Colonic mucosa (tissue), 4 donors: ENCODE measurements around the gene BAZ1A. TPM values are rescaled to one million over a fixed set of nuclear protein-coding genes. Genes with fewer than 3 reads are reported as not detected.

Experiments
- DNase-seq: peaks from one replicate; pipeline ENCODE4 v3.0.0-alpha.2; 2020
- H3K27ac ChIP-seq: fragments of 200-600 bp; one replicate; pipeline ENCODE4 v1.8.0; 2021
- H3K27me3 ChIP-seq: fragments of 200-600 bp; one replicate; pipeline ENCODE4 v1.8.0; 2021
- H3K36me3 ChIP-seq: fragments of 200-600 bp; one replicate; pipeline ENCODE4 v1.8.0; 2021
- H3K4me1 ChIP-seq: fragments of 200-600 bp; one replicate; pipeline ENCODE4 v1.8.0; 2021; ENCODE audit warnings: mild to moderate bottlenecking
- H3K4me3 ChIP-seq: fragments of 200-600 bp; one replicate; pipeline ENCODE4 v1.8.0; 2021
- H3K9ac ChIP-seq, 2 donors: one replicate each; pipeline ENCODE4 v1.7.0; 2013; ENCODE audit warnings: control low read depth in 2 of 2, low read depth in 2 of 2, low read length in 2 of 2
- H3K9me3 ChIP-seq: fragments of 200-600 bp; one replicate; pipeline ENCODE4 v1.8.0; 2021
- intact Hi-C: fragments of 100-400 bp; cut with DNase I; formaldehyde crosslinking; loops from one replicate; pipeline ENCODE4 v1.14.1; 2022
- total RNA-seq, 2 donors: library from RNA; stranded (reverse); fragmentation: NEBNext Ultra II Directional in 1 of 2; extraction: Animal tissue kit (Norgen Biotek cat#: 25700) in 1 of 2; gene quantifications; one replicate each; pipeline ENCODE4 v1.2.1, GENCODE V29; 2021
- TF ChIP-seq, protein P1 (sequence below): fragments of 200-600 bp; IDR thresholded peaks from one replicate; pipeline ENCODE4 v1.8.0; 2022; ENCODE audit warnings: antibody characterized with exemption, mild to moderate bottlenecking
- donor health status: healthy.
- donor health status: DM: no; HTN: no; CAD: no.
- donor health status: DM: no; HTN: no; CAD: no.

Gene BAZ1A
- total RNA-seq, 2 donors from 2014 or later = 24.9 to 30.6 TPM

DNA sequence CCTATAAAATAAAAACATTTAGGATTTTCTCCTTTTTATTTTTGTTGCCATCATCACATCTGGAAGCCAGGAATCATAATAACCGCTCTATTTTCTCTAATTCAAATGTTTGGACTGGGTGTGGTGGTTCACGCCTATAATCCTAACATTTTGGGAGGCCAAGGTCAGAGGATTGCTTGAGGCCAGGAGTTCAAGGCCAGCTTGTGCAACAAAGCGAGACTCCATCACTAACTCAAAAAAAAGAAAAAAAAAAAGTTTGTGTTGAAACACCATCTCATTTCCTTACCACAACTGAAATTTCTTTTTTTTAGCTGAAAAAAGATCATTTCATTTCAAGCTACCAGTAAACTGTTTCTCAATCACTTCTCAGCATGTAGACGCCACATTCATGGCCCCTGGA lies 8.8 kb upstream of the BAZ1A start:
- H3K36me3 ChIP-seq = no peaks in the 10 kb centered on the region
- H3K9ac ChIP-seq = no peak overlapping the region
- TF ChIP-seq, protein P1, sequence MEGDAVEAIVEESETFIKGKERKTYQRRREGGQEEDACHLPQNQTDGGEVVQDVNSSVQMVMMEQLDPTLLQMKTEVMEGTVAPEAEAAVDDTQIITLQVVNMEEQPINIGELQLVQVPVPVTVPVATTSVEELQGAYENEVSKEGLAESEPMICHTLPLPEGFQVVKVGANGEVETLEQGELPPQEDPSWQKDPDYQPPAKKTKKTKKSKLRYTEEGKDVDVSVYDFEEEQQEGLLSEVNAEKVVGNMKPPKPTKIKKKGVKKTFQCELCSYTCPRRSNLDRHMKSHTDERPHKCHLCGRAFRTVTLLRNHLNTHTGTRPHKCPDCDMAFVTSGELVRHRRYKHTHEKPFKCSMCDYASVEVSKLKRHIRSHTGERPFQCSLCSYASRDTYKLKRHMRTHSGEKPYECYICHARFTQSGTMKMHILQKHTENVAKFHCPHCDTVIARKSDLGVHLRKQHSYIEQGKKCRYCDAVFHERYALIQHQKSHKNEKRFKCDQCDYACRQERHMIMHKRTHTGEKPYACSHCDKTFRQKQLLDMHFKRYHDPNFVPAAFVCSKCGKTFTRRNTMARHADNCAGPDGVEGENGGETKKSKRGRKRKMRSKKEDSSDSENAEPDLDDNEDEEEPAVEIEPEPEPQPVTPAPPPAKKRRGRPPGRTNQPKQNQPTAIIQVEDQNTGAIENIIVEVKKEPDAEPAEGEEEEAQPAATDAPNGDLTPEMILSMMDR = no peak
- no peaks in the 10 kb centered on the region for H3K27me3 ChIP-seq
- DNase-seq = no peak
- no peaks in the 10 kb centered on the region for H3K4me1 ChIP-seq
- no peak overlapping the region for H3K4me3 ChIP-seq
- no peaks in the 10 kb centered on the region for H3K9me3 ChIP-seq
- no peak overlapping the region for H3K27ac ChIP-seq
- intact Hi-C loops = no loop called here

DNA sequence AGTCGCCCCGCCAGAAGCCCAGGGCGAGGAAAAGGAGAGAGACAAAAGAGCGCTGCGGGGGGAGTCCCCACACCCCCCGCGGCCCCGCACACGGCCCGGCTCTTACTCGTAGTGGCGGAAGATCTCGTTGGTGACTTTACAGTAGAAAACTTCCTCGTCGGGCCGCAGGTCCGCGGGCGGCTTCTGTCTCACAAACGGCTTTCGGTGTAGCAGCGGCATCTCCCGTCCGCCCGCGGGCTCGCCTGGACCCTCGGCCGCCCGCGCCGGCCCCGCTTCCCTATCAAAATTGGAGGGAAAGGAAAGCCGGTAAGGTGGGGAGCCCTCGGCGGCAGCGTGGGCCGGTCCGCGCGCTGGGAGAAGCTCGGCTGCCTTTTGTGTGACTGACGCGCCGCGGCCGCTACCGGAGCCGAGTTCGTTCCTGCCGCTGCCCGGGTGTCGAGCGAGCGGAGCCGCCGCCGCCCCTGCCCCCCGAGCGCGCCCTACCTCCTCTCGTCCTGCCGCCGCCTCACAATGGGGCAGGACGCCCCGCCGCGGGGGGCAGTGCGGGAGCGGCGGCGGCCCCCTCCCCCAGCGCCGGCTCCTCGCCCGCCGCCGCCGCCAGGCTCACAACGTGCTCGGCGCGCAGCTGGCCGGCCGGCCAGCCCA lies 652 bp downstream of the BAZ1A start:
- H3K4me3 ChIP-seq = peak overlapping the region; percentile 79
- peak; percentile 61 for DNase-seq
- H3K27ac ChIP-seq = peak overlapping the region; percentile 99
- peak overlapping the region; percentile 75 to 96 for H3K9ac ChIP-seq
- no peaks in the 10 kb centered on the region for H3K36me3 ChIP-seq
- no peaks in the 10 kb centered on the region for H3K27me3 ChIP-seq
- H3K9me3 ChIP-seq = no peaks in the 10 kb centered on the region
- H3K4me1 ChIP-seq = no peaks in the 10 kb centered on the region
- TF ChIP-seq, protein P1 = no peak
- intact Hi-C loops = no loop called here

DNA sequence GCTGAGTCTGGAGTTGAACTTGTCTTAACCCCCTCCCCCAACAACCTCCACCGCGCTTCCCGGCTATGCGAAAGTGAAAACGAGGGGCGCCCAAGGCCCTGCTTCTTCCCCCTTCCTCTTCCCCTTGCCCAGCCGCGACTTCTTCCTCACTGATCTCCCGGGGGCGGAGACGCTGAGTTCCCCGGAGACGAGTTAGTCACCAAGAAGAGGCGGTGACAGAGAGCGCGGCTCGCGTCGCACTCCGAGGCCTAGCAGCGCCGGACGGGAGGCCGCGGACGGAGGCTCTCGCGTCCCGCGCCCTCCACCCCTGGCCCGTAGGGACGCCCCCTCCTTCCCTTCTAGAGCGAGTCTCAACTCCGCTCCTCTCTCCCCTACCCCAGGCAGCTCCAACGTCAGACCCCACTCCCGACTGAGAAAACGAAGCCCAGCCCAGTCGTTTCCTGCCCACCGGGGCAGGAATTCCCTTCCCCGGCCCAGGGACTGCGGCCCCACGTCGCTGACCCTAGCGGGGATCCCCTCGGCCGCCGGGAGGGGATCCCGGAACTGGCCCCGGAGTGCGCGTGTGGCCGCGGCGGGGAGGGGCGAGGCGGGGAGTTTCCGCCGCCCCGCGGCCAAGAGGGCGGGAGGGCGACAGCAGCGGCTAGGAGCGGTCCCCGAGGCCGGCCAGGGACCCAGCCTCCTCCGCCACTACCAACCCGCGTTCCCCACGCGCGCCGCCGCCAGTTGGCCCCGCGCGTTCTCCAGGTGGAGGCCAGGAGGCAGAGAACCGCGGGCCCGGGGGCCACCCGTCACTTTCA lies 1.4 kb downstream of the BAZ1A start:
- H3K9ac ChIP-seq = peak overlapping the region; percentile 72 to 96
- H3K4me1 ChIP-seq = no peaks in the 10 kb centered on the region
- TF ChIP-seq, protein P1 = no peak
- no peaks in the 10 kb centered on the region for H3K27me3 ChIP-seq
- no peaks in the 10 kb centered on the region for H3K9me3 ChIP-seq
- DNase-seq = peak; percentile 84
- peak overlapping the region; percentile 79 for H3K4me3 ChIP-seq
- peak overlapping the region; percentile 99 for H3K27ac ChIP-seq
- H3K36me3 ChIP-seq = no peaks in the 10 kb centered on the region
- intact Hi-C loops = loop anchor here (2.0 kb wide), 1 partner anchor 109 kb away; the partner anchor contains the start of gene SRP54

DNA sequence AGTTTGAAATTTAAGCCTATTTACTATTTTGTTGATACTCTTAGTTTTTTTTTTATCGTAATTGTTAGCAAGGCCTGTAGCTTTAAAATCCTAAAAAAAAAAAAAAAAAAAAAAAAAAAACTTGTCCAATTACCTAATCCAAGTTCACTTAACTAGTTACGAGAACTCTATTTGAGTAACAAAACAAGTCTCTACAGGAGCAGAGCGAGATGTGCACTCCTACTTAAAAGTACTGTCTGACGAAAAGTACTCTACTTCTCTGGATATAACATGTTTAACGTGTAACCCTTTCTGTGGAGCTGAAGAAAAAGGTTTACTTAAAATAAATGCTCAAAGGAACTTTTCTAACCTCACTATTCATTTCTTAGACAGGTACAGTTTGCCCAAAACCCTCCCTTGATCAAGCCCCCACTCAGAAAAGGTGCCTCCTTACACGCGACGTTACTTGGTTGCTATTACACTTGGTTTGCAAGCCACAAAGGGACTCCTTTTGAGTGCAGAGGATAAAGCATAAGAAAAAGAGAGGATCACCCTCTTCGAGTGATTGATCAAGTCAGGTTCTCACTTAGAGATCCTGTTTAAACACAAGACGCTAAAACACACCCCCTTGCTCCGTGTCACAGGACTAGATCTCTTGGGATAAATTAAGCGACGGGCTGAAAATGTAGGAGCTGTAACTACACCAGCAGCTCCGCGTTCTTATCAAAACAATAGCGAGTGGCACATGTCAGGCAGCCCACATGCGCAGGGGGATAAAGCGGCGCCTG lies 2.2 kb downstream of the BAZ1A start:
- TF ChIP-seq, protein P1 = no peak
- no peaks in the 10 kb centered on the region for H3K4me1 ChIP-seq
- intact Hi-C loops = loop anchor here (2.0 kb wide), 1 partner anchor 110 kb away; the partner anchor contains the start of gene SRP54
- peak overlapping the region; percentile 79 for H3K4me3 ChIP-seq
- H3K36me3 ChIP-seq = no peaks in the 10 kb centered on the region
- no peaks in the 10 kb centered on the region for H3K9me3 ChIP-seq
- H3K27ac ChIP-seq = peak overlapping the region; percentile 99
- DNase-seq = peak; percentile 27
- peak overlapping the region; percentile 72 to 96 for H3K9ac ChIP-seq
- no peaks in the 10 kb centered on the region for H3K27me3 ChIP-seq

DNA sequence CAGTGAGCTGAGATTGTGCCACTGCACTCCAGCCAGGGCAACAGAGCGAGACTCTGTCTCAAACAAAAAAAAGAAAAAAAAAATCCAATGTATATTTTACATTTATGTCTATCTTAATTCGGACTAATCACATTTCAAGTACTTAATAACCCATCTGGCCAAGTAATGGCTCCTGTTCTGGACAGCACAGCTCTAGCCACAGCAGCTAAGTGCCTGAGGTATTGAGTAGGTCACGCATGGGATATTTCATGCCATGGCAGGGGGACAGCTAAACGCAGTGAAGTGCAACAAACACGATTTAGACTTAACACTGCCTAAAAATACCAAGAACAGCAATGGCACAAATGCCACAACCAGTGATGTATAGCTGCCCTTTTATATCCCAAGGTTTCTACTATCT lies 8.0 kb downstream of the BAZ1A start:
- H3K9me3 ChIP-seq = no peaks in the 10 kb centered on the region
- intact Hi-C loops = no loop called here
- no peak overlapping the region for H3K4me3 ChIP-seq
- H3K27me3 ChIP-seq = no peaks in the 10 kb centered on the region
- no peak overlapping the region for H3K9ac ChIP-seq
- no peaks in the 10 kb centered on the region for H3K36me3 ChIP-seq
- H3K4me1 ChIP-seq = no peaks in the 10 kb centered on the region
- DNase-seq = no peak
- TF ChIP-seq, protein P1 = no peak
- no peak overlapping the region for H3K27ac ChIP-seq
